ENCODE measurements around the gene PNPLA5. TPM values are rescaled to one million over a fixed set of nuclear protein-coding genes. Genes with fewer than 3 reads are reported as not detected.

The PNPLA5 gene
- total and polyA plus RNA-seq, 8 donors = not detected

GRCh38 chr22:43885786-43886185, 6.0 kb downstream of the PNPLA5 start:
- no peak for TF ChIP-seq CTCF (IDR thresholded peaks at IDR 0.05)
- Histone ChIP-seq H3K9me3 (no peaks in the 10 kb centered on the region), H3K36me3 (no peaks in the 10 kb centered on the region), H3K27ac (no peak overlapping the region), H3K27me3 (peaks cover 0 to 17% (median 0%) of the 10 kb centered on the region in 4 donors), H3K4me3 (no peak overlapping the region), H3K4me1 (no peaks in the 10 kb centered on the region)
- DNase-seq = peak in 1 of 6 donors; percentile 17
- ATAC-seq = no peak
- no peak for FAIRE-seq
- intact Hi-C loops (cut with DNase I) = no loop called here
- WGBS, 2 donors = 57 to 74% methylated on average over 6 of the region's 6 CpGs

GRCh38 chr22:43885319-43885671, 6.5 kb downstream of the PNPLA5 start:
- ATAC-seq = no peak
- TF ChIP-seq CTCF (IDR thresholded peaks at IDR 0.05) = no peak
- no peak for FAIRE-seq
- intact Hi-C loops (cut with DNase I) = no loop called here
- no peaks in the 10 kb centered on the region for H3K36me3 ChIP-seq
- no peaks in the 10 kb centered on the region for H3K9me3 ChIP-seq
- H3K4me3 ChIP-seq = no peak overlapping the region
- H3K4me1 ChIP-seq = no peaks in the 10 kb centered on the region
- peaks cover 0 to 12% (median 0%) of the 10 kb centered on the region in 4 donors for H3K27me3 ChIP-seq
- 54 to 65% methylated on average over 7 of the region's 7 CpGs for WGBS, 2 donors
- no peak overlapping the region for H3K27ac ChIP-seq
- peak in 1 of 6 donors; percentile 14 for DNase-seq

DNA sequence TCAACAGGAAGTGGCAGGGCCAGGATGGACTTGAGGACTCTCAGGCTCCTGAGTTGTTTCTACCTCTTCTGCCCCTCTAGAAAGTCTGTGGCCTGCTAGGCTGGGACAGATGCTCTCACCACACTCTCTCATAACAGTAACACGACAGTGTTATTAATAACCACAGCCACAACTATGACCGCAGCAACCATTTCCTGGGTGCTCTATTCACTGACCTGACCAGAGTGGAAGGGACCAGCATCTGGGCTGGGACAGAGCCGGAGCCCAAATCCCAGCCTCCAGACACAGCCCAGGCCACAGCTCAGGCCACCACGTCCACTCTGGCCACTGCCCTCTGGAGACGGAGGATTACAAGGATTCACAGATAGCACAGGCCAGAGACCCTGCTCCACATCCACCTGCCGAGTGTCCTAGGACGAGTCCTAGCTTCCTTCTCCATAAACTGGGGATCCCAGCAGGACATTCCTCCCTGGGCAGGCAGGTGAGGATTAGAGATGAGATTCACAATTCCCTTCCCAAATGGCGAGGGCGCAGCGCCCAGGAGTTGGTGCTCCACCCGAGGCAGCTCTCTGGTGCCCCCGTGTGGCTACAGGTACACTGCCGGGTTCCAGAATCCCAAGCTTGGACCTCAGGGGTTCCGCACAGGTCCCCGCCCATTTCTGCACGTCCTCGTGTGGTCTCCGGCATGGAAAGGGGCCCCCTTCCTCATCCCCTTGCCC, 7.1 kb downstream of the PNPLA5 start:
- Histone ChIP-seq H3K27me3 (peaks cover 0 to 10% (median 0%) of the 10 kb centered on the region in 4 donors), H3K27ac (no peak overlapping the region), H3K4me3 (no peak overlapping the region), H3K4me1 (no peaks in the 10 kb centered on the region), H3K36me3 (no peaks in the 10 kb centered on the region), H3K9me3 (no peaks in the 10 kb centered on the region)
- DNase-seq (peak in 4 of 6 donors; percentile 29 to 90 (median 56)), FAIRE-seq (no peak), ATAC-seq (peak in 3 of 4 donors; percentile 66 to 75 (median 72))
- intact Hi-C loops (cut with DNase I) = no loop called here
- peak; percentile 52 to 81 (median 61) for TF ChIP-seq CTCF (IDR thresholded peaks at IDR 0.05)
- WGBS, 2 donors = 21 to 22% methylated on average over 18 of the region's 18 CpGs

DNA sequence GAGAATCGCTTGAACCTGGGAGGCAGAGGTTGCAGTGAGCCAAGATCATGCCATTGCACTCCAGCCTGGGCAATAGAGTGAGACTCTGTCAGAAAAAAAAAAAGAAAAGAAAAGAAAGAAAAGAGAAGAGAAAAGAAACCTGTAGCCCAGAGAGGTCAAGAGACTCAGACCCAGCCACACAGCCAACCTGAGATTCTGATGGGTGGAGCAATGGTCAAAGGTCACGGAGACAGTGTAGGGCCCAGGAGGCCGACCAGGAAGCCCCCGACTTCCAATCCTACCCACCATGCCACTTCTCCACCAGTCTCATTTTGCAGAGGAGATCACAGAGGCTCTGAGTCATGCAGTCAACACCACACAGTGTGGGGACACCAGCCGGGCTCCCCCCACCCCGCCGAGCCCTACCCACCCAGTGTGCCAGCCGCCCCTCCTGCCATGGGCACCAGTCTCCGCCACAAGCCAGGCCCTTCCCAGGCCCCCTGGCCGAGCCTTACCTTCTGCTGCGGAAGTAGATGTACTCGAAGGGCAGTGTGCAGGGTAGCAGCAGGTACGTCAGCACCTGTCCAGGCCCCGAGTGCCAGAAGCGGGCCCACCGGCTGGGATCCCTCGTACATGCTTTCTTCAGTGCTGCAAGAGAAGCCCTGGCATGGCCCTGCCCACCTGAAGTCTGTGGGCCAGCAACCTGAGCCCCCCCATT, 7.9 kb downstream of the PNPLA5 start:
- intact Hi-C loops (cut with DNase I) = no loop called here
- TF ChIP-seq CTCF (IDR thresholded peaks at IDR 0.05) = no peak
- DNase-seq = peak in 1 of 6 donors; percentile 46

More for the DNA sequence above, 7.9 kb downstream of the PNPLA5 start:
- no peaks in the 10 kb centered on the region for H3K4me1 ChIP-seq
- no peaks in the 10 kb centered on the region for H3K36me3 ChIP-seq
- no peaks in the 10 kb centered on the region for H3K9me3 ChIP-seq
- no peak overlapping the region for H3K27ac ChIP-seq
- ATAC-seq = no peak
- no peak for FAIRE-seq
- WGBS, 2 donors = 69 to 79% methylated on average over 17 of the region's 17 CpGs
- H3K27me3 ChIP-seq = peaks cover 0 to 10% (median 0%) of the 10 kb centered on the region in 4 donors
- no peak overlapping the region for H3K4me3 ChIP-seq

Data from pancreas (tissue), 10 donors.